DLD1 (cell line): ENCODE results near the gene CCDC175.

Experiments used
- in situ Hi-C: cut with HindIII; loops from 2 replicates; pipeline ENCODE4 v1.10.0; 2017; ENCODE audit warnings: low sequenced_read_pairs

The CCDC175 gene

DNA sequence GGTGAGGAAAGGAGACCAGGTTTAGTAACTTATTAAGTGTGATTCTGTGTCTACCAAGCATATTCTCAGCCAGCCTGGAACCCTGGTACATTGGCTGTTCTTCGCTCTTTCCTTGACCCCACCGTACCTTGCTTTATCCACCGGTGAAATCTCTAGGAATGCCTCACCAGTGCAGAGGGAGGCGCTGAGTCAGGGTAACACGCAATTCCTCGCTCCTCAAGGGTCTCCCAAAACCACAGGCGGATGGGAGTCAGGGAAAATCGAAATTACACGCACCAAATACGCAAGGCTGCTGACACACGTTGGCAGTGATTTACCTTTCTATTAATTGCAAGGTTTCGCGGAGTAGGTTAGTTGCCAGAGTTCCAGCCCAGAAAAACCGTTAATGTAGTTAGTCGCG lies 93.2 kb downstream of the CCDC175 start:
- in situ Hi-C loops, result no loop called here

DNA sequence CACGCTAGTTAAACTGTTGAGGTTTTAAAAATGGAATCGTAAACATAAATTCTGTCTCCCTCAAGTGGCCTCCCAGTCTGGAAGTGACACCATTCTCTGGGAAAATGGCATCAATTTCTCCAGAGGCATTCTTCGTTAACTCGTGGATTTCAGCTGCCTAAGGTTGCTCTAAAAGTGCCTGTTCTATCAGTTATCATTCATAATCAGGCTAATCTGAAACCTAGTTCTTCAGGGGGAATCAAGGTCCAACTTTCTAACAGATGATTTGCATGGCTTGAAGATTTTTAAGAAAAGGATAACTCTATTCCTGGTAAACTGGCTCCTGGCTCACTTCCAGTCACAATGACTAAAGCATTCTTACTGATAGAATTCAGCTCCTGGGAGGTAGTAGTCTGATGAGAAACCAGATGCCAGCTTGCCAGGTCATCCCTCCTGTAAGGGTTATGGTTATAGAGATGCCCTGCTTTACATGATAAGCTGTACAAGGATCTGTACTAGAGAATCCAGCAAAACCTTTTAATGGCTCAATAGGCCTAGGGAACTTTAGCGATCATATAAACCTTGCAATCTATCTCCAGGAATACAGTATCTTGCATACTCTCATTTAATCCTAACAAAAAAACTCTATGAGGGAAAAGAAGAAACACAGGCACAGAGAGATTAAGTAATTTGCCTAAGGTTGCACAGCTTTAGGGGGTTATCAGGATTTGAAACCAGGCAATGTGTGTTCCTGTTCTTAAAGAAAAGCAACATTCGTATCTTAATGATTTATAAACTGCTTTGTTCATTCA lies 93.9 kb downstream of the CCDC175 start:
- in situ Hi-C loops, result no loop called here

DNA sequence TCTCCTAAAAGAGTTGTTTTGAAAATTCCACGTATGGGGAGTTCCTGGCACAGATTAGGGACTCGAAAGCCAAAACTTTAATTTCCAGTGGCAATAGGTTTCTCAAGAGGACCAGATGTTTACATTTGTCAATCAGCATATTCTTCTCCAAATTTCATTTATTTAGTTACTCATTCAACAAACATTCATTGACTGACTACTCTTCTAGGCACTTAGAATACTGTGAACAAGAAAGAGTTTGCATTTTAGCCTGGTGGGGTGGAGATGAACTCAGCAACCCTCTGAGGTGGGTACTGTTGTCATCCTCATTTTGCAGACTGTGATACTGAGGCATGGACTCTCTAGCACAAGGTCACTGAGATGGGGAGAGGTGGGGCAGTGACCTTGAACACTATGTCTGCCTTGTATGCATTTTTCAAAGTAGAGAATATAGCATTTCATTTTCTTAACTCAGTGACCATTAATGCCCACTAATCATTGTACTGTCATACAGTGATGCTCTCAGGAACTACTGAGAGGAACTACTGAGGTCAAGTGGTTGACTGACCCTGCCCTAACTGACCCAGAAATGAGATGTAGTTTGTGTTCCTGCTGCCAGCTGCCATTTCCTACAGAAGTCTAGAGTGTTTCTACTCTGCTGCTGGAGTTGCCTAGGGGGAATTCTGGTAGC lies 94.6 kb downstream of the CCDC175 start:
- in situ Hi-C loops, result no loop called here

DNA sequence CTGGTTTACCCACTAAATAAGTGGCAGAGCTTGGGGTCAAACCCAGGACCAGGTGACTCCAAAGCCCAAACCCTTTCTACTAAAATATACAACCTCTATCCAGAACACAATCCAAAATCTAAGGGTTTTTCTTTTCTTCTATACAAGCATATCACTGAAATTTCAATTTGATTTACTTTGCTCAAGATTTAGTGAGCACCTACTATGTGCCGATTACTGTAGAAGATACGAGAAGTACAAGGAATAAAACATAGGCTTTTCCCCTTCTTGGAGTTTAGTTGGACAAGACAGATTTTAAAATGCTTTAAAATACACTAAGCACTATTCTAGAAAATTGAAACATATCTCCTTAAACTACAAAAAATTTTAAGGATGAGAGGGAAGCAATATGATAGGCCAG lies 95.2 kb downstream of the CCDC175 start:
- in situ Hi-C loops, result no loop called here

DNA sequence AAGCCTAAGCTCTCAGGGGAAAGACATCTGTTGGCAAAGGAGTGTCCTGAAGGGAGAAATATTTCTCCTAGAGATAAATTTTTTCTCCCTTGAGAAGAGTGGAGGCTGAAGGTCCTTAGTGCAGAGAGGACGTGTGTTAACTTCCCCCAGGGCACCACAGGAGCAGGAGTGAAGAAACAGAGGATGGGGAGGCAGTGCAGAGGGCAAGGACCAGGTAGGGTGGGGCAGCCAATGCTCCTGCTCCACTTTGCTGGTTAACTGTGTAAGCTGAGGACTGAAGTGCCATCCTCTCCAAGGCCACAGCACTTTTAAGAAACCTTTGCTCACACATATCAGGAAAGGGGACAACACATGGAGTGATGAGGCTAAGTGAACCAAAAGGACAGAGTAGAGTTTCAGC lies 96.4 kb downstream of the CCDC175 start:
- in situ Hi-C loops, result no loop called here

DNA sequence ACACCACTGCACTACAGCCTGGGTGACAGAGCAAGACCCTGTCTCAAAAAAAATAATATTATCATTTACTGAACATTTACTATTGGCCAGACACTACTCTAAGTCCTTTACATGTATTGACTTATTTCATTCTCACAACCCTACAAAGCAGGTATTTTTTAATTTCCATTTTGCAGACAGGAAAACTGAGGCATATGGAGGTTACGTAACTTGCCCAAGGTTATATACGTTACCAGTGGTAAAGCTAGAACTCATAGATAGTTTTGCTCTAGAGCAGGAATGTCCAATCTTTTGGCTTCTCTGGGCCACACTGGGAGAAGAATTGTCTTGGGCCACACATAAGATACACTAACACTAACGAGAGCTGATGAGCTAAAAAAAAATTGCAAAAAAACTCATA lies 98.1 kb downstream of the CCDC175 start:
- in situ Hi-C loops, result no loop called here

DNA sequence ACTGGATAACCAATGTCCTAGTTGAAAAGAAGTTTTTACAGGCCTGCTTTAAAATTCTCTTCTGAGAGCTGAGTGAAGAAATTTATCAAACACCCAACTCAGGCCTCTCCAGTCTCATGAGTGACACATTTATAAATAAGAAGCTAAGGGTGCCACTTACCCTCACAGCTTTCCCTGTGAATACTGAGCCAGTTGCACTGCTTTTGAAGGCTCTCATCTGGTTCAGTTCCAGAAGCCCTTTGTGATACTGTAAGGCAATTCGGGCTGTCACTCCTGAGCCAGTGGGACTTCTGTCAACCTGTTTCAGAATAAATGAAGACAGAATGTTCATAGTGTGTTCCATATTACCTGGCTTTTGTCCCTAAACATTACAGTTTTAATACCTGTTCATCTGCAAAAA lies 100.9 kb downstream of the CCDC175 start:
- in situ Hi-C loops, result no loop called here

DNA sequence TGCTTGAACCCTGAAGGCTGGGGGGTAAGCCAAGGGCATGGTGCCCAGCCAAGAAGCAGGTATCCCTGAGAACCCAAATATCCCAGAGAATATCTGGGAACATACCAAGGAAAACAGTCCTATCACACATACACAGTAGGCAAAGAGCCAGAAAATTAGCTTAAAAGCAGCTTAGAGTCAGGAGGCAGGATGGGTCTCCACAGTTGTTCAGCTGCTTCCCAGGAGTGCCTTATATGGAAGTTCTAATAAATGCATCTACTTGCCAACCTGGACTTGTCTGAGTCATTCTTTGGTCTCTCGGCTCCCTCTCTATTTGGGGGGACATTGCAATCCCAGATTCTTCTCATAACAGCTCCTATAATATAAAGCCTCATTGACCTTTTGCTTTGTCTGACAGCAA lies 102.4 kb downstream of the CCDC175 start:
- in situ Hi-C loops, result no loop called here

DNA sequence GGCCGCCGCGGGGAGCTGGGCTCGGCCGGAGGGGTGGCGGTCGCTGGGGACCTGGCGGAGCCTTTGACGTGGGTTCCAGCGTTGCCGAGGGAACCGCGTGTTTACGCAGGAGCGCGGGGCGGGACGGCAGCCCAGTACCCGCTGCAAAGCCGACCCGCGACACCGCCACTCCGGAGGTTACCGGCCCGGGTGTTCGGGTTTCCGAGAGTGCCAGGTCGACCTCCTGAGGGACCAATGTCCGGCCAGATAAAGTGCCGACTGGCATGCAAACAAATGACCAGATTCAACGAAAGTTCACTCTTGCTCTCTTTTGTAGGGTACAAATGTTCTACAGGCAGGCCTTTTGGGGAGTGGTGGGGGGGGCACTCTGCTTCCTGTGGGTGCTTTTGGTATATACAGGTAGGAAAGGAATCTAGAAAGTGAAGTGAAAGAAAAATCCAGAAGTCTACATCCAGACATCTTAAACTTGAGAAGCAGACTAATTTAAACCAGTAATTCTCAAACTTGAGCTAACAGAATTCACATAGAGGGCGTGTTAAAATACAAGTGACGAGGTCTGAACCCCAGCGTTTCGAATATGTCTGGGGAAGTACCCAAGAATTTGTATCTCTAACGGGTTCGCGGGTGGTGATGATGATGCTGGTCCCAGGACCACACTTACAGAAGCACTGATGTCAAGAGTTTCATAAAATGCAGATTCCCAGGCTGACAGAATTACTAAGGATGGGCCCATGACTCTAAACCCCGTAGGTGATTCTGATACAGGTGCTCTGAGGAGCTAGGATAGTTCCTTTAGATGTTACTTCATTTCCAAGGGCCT lies 111.1 kb downstream of the CCDC175 start, which contains the start of gene GPR135:
Gene GPR135, minus strand, starts transcription at position 65 of the 820 bp plus-strand sequence. CDS start 154 bp downstream, outside the sequence.
- in situ Hi-C loops, result no loop called here

DNA sequence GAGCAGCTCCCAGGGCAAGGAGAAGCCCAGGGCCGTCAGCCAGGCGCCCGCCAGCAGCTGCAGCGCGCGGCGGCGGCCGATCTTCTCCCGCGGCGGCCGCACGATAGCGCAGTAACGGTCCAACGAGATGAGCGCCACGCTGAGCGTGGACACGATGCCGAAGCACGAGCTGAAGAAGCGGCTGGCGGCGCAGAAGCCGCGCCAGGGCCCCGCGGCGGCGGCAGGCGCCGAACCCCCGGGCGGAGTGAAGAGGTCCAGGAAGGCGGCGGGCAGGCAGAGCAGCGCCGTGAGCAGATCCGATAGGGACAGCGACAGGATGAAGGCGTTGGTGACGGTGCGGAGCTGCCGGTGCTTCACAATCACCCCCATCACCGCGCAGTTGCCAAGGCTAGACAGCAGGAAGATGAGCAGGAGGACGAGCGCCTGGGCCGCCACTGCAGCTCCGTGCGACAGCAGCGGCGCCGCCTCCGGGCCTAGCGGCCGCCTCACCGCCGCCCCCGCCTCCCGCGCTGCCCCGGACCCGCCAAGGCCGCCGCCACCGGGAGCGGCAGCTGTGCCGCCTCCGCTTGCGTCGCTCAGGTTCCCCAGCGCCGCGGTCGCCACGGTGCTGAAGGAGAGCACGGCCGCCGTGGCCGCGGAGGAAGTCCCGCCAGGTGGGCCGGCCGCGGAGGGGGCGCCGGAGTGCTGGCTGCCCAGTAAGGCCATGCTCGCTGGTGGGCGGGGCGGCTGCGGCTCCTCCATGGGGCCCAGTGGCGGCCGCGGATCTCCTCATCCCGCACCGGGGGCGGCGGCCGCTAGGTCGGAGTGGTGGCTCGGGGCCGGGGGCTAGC lies 111.9 kb downstream of the CCDC175 start:
- in situ Hi-C loops, result no loop called here

DNA sequence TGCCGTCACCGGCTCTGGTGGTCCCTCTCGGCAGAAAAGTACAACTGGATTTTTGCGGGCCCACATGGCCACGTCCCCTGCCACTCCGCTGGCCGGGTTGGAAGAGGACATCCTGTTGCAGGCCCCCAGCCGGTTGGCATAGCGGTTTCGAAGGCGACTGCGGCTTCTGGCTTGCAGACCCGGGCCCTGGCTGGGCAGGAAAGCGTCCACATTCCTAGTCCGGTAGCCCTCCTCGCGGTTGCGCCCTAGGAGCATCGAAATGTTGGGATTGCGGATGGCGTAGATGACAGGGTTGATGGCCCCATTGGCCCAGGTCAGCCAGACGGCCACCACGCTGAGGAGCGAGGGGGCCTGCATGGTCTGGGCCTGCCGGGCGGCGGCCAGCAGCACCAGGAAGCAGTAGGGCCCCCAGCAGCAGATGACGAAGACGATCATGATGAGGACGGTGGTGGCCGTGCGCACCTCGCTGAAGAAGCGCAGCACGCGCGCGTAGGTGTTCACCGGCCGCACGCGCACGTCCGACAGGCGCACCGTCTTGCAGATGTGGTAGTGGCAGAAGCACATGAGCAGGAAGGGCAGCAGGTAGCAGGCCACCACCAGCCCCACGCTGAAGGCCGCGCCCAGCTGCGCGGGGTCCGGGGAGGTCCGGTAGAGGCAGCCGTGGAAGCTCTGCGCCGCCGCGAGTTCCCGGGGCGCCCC lies 112.7 kb downstream of the CCDC175 start:
- in situ Hi-C loops, result no loop called here

DNA sequence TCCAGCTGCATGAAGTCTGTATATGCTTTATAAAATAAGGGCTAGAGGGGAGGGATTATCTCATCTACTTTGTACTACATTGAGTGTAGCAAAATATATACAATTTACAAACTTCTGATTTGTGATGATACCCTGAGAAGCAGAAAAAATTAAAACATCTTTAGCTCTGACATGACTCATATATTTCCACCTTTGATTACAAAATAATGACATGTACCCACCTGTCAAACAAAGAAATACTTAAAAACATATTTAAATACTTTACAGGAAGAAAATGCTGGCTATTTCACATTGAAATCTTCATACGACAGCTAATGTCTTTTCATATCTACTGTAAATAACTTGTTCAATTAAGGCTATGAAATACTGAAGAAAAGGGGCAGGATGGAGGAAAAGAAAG lies 114.7 kb downstream of the CCDC175 start:
- in situ Hi-C loops, result no loop called here

DNA sequence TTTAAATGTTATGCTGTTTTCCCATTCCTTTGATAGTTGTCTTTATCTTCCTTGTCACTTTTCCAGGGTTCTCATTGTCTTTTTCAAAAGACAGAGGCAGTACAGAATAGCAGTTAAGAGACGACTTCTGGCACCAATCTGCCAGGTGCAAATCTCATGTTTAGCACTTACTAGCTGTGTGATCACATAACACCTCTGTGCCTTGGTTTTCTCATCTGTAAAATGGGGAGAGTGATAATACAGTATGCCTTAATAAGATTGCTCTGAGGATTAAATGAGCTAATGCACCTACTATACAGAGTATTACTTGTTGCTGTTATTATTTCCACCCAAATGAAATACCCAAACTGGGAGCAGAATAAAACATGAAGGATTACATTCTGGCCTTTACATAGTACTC lies 116.2 kb downstream of the CCDC175 start:
- in situ Hi-C loops, result no loop called here

DNA sequence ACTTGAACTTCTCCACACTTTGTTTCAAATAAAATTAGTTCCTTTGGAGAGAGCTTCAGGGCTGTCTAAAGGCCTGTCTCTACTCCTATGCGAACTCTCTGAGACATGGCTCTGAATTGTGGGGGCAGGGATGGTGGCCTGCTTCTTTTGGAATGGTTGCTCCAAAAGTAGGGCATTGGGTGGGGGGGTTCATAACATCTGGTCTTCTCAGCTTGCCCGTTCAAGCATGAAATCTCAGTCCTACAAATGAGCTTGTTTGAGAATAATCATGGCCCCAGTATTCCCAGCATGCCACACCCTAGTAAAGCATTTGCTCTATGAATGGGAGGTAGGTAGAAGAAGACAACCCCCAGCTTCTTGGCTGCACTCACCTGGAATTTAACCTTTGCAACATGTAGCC lies 118.1 kb downstream of the CCDC175 start:
- in situ Hi-C loops, result no loop called here

DNA sequence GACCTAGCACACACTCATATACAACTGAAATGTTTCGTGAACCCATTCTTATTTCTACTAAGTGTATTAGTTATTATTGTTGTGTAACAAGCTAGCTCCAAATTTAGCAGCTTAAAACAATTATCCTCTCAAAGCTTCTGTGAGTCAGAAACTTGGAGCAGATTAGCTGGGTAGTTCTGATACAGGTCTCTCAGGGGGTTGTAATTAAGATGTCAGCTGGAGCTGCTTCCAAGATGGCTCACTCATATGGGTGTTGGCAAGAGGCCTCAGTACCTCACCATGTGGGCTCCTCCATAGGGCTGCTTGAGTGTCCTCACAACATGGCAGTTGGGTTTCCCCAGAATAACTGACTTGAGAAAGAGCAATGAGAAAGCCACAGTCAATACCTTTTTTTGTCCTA lies 121.2 kb downstream of the CCDC175 start:
- in situ Hi-C loops, result no loop called here
